PC-9 (cell line): Measurements from ENCODE around the gene MCF2L.

Experiments used
- CTCF ChIP-seq: fragments of 200-600 bp; sonication (generic); conservative IDR thresholded peaks from 2 replicates; pipeline ENCODE4 v1.6.1; 2017; ENCODE audit warnings: mixed run types, antibody characterized with exemption, mild to moderate bottlenecking, moderate library complexity
- EZH2 ChIP-seq: fragments of 200-600 bp; sonication (generic); IDR thresholded peaks from 2 replicates; pipeline ENCODE4 v1.8.0; 2017; ENCODE audit warnings: antibody characterized with exemption, low read depth

GRCh38 chr13:112966776-112967175 is 2.2 kb upstream of the MCF2L start:
- no peak for TF ChIP-seq EZH2
- no peak for TF ChIP-seq CTCF
